Measurements from ENCODE around the gene GALNTL6.

The GALNTL6 gene

DNA sequence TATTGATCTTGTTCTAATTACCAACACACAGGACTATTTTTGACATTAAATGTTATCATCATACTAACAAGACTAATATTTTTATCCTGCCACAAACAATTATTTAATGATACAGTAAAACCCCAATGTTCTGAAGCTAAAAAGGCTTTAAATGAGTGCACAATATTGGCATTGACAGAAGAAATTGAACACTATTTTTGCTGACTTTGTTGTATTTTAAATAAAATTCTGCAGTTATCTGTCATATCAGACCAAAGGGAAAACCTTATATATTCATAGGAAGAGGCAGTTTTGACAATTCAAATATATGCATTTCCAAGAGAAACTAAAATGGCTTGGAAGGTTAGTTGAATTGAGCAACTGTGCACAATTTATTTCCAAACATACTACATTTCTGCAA is 957.6 kb downstream of the GALNTL6 start:
- no peak for DNase-seq (ENCODE audit: extremely low read depth, insufficient read length)
- no peaks in the 10 kb centered on the region for H3K36me3 ChIP-seq (ENCODE audit: control insufficient read depth, insufficient read depth, low read length)
- TF ChIP-seq, protein P1, sequence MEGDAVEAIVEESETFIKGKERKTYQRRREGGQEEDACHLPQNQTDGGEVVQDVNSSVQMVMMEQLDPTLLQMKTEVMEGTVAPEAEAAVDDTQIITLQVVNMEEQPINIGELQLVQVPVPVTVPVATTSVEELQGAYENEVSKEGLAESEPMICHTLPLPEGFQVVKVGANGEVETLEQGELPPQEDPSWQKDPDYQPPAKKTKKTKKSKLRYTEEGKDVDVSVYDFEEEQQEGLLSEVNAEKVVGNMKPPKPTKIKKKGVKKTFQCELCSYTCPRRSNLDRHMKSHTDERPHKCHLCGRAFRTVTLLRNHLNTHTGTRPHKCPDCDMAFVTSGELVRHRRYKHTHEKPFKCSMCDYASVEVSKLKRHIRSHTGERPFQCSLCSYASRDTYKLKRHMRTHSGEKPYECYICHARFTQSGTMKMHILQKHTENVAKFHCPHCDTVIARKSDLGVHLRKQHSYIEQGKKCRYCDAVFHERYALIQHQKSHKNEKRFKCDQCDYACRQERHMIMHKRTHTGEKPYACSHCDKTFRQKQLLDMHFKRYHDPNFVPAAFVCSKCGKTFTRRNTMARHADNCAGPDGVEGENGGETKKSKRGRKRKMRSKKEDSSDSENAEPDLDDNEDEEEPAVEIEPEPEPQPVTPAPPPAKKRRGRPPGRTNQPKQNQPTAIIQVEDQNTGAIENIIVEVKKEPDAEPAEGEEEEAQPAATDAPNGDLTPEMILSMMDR (IDR thresholded peaks at IDR 0.05; ENCODE audit: insufficient read depth, low read length, poor library complexity, severe bottlenecking) = no peak
- H3K27me3 ChIP-seq (replicated peaks; ENCODE audit: control insufficient read depth, insufficient read depth, low read length) = no peaks in the 10 kb centered on the region
- no peak overlapping the region for H3K4me3 ChIP-seq (replicated peaks; ENCODE audit: low read depth, low read length)

DNA sequence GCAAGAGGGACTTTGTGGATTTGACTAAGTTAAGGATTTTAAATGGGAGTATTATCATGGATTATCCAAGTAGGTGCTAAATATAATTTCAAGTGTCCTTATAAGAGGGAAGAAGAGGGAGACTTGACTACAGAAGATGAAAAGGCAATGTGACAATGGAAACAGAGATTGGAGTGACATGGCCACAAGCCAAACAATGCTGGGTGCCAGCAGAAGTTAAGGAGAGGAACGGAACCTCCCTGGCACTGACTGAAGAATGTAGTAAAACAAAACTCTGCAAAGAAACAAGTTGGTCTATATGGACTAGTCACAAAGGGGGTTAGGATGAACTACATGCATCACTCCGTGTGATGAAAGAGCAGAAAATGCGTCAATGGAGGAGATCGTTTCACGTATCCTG is 959.6 kb downstream of the GALNTL6 start:
- no peaks in the 10 kb centered on the region for H3K27me3 ChIP-seq (replicated peaks; ENCODE audit: control insufficient read depth, insufficient read depth, low read length)
- no peak overlapping the region for H3K4me3 ChIP-seq (replicated peaks; ENCODE audit: low read depth, low read length)
- H3K36me3 ChIP-seq (ENCODE audit: control insufficient read depth, insufficient read depth, low read length) = no peaks in the 10 kb centered on the region
- no peak for DNase-seq (ENCODE audit: extremely low read depth, insufficient read length)
- TF ChIP-seq, protein P1 (IDR thresholded peaks at IDR 0.05; ENCODE audit: insufficient read depth, low read length, poor library complexity, severe bottlenecking) = no peak

DNA sequence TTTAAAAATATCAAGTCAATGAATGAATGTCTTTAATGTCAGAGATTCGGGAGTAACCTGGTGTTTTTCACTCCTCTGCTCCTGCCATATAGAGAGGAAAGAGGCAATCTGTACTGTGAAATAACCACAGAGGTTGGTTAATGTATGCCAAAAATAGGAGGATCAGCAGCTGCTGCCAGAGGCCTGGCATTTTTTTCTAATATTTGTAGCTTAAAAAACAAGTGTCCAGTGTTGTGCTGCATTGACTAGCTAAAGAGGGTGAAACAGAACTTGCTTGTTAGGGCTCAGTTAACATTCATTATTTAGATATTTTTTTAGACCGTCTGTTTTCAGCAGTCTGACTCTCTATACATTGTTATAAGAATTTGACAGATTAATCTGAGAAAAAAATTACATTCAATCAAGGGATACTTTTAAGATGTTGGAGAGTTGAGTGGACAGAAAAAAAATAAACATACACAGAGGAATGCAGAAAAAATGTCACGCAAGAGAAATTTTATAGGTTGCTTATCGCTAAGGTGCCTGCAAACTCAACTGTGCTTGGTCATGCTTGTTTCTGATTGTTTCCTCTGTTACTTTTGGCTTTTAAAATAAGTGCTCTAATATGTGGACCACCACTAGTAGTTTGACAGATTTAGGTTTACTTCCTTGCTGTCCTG is 963.1 kb downstream of the GALNTL6 start:
- H3K4me3 ChIP-seq (replicated peaks; ENCODE audit: low read depth, low read length) = no peak overlapping the region
- H3K36me3 ChIP-seq (ENCODE audit: control insufficient read depth, insufficient read depth, low read length) = no peaks in the 10 kb centered on the region
- no peaks in the 10 kb centered on the region; the same call in 1 of the 2 replicates for H3K27me3 ChIP-seq (replicated peaks; ENCODE audit: control insufficient read depth, insufficient read depth, low read length)
- no peak for DNase-seq (ENCODE audit: extremely low read depth, insufficient read length)
- TF ChIP-seq, protein P1 (IDR thresholded peaks at IDR 0.05; ENCODE audit: insufficient read depth, low read length, poor library complexity, severe bottlenecking) = no peak

DNA sequence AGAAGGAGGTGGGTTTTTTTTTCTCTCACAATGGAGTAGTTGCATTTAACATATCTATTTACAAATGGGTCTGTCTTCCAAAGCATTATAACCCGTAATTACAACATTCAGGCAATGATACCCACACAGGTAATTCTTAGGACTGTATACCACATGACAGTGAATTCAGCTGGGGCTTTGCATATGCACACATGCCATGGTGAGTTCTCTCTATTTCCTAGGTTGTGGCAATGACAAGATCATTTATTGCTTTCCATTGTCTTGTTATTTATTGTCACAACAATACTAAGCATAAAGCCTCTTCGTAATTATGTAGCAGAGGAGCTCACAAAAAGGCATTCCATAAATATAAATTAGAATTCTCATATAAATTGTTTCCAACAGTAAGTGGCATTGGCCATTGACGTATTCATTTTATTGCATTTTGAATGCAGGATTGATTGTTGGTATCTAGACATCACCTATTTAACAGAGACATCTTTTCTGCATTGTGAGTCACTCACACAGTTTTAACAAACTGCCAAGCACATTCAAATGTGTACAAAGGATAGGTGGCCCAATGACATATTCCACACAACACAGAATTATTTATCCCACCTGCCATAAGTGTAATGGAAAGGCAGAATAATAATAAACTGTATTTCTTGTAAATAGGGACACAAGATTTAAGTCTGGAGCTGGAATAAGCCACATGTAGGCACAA is 964.7 kb downstream of the GALNTL6 start:
- Histone ChIP-seq H3K27me3 (replicated peaks; ENCODE audit: control insufficient read depth, insufficient read depth, low read length) (no peaks in the 10 kb centered on the region; the same call in 1 of the 2 replicates), H3K36me3 (ENCODE audit: control insufficient read depth, insufficient read depth, low read length) (no peaks in the 10 kb centered on the region), H3K4me3 (replicated peaks; ENCODE audit: low read depth, low read length) (no peak overlapping the region)
- DNase-seq (ENCODE audit: extremely low read depth, insufficient read length) = no peak
- TF ChIP-seq, protein P1 (IDR thresholded peaks at IDR 0.05; ENCODE audit: insufficient read depth, low read length, poor library complexity, severe bottlenecking) = no peak

DNA sequence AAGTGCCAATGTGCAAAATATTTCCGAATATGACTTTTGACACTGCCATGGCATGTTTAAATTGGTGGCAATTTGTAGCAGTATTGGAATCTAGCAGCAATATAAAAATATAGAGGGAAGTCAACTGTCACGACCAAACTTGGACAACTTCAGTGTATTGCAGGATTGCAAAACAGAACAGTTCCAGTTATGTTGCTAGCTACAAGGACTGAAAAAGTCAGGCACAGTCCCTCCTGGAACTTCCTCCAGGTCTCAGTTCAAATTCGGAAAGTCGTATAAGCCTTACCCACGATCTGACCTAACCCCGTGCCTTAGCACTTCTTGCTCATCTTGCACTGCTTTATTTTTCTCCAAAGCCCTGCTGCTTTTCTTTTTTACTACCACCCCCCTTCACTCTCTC is 965.4 kb downstream of the GALNTL6 start:
- H3K4me3 ChIP-seq (replicated peaks; ENCODE audit: low read depth, low read length) = no peak overlapping the region
- no peaks in the 10 kb centered on the region for H3K36me3 ChIP-seq (ENCODE audit: control insufficient read depth, insufficient read depth, low read length)
- TF ChIP-seq, protein P1 (IDR thresholded peaks at IDR 0.05; ENCODE audit: insufficient read depth, low read length, poor library complexity, severe bottlenecking) = no peak
- DNase-seq (ENCODE audit: extremely low read depth, insufficient read length) = no peak
- H3K27me3 ChIP-seq (replicated peaks; ENCODE audit: control insufficient read depth, insufficient read depth, low read length) = no peaks in the 10 kb centered on the region; the same call in 1 of the 2 replicates
